Natural killer cell (primary cell): ENCODE data around the gene PTPRN2. TPM values are rescaled to one million over a fixed set of nuclear protein-coding genes. Genes with fewer than 3 reads are reported as not detected.

Experiments used
- ATAC-seq, 3 donors: fragments of 150-1000 bp in 2 of 3; fragments of 200-7000 bp in 1 of 3; cut with Tn5 transposase; 1 replicate in 1 of 3; 2 replicates in 2 of 3; pipeline ENCODE4 v1.10.0; 2021; ENCODE audit warnings: mild to moderate bottlenecking in 2 of 3, moderate library complexity in 2 of 3
- DNase-seq, 2 donors: peaks; one replicate each; pipeline versions ENCODE4 v3.0.0 to v3.0.0-alpha.2; 2013 to 2021; ENCODE audit warnings: mixed read lengths in 1 of 2
- H3K27ac ChIP-seq: one replicate; pipeline ENCODE4 v1.5.1; 2013; ENCODE audit warnings: mild to moderate bottlenecking, low read length
- H3K27me3 ChIP-seq: one replicate; pipeline ENCODE4 v1.6.1; 2013; ENCODE audit warnings: low read length; ENCODE audit not compliant: control insufficient read depth, insufficient read depth
- H3K36me3 ChIP-seq: one replicate; pipeline ENCODE4 v1.6.1; 2013; ENCODE audit warnings: low read length; ENCODE audit not compliant: control insufficient read depth, insufficient read depth
- H3K4me1 ChIP-seq: one replicate; pipeline ENCODE4 v1.6.1; 2013; ENCODE audit warnings: low read length; ENCODE audit not compliant: control insufficient read depth, insufficient read depth
- H3K4me3 ChIP-seq: one replicate; pipeline ENCODE4 v1.5.1; 2013; ENCODE audit warnings: low read length
- H3K9me3 ChIP-seq: one replicate; pipeline ENCODE4 v1.6.1; 2013; ENCODE audit warnings: low read length; ENCODE audit not compliant: control insufficient read depth, insufficient read depth
- H3K27ac Mint-ChIP-seq, 2 donors: one replicate each; pipeline ENCODE4 v1.8.0; 2022; ENCODE audit warnings: mild to moderate bottlenecking in 2 of 2, mixed read lengths in 2 of 2, moderate library complexity in 1 of 2
- H3K27me3 Mint-ChIP-seq, 2 donors: one replicate each; pipeline ENCODE4 v1.8.0; 2022; ENCODE audit warnings: low read depth in 2 of 2, mixed read lengths in 2 of 2
- H3K36me3 Mint-ChIP-seq: one replicate; pipeline ENCODE4 v1.8.0; 2022; ENCODE audit warnings: mixed read lengths
- H3K4me1 Mint-ChIP-seq, 2 donors: one replicate each; pipeline ENCODE4 v1.8.0; 2022; ENCODE audit warnings: mixed read lengths in 2 of 2
- H3K4me3 Mint-ChIP-seq: one replicate; pipeline ENCODE4 v1.8.0; 2022; ENCODE audit warnings: mild to moderate bottlenecking, moderate library complexity, mixed read lengths
- H3K9me3 Mint-ChIP-seq, 2 donors: one replicate each; pipeline ENCODE4 v1.8.0; 2022; ENCODE audit warnings: mixed read lengths in 2 of 2
- WGBS: methylation state at CpG from one replicate; pipeline ENCODE4 v1.1.7; 2013; ENCODE audit warnings: missing lambda C conversion rate; ENCODE audit not compliant: insufficient coverage; 5-methylcytosine and 5-hydroxymethylcytosine counted together
- intact Hi-C: fragments of 100-400 bp; cut with micrococcal nuclease; formaldehyde crosslinking; loops from one replicate; pipeline ENCODE4 v1.14.2; 2022
- total RNA-seq, 4 donors: library from RNA; stranded (reverse); fragments of 120-200 nt in 1 of 4; gene quantifications; one replicate each; pipeline versions ENCODE4 v1.2.3 to v1.2.4, GENCODE V29; 2013 to 2022
- TF ChIP-seq, protein P1 (sequence below): fragments of 200-600 bp; IDR thresholded peaks from one replicate; pipeline ENCODE4 v1.8.0; 2022; ENCODE audit warnings: antibody characterized with exemption

Gene PTPRN2
- total RNA-seq, 3 donors from 2014 or later (not counting 1 experiment from before 2014, with no cell fraction given): 1.3 to 2.5 (median 1.9) TPM

DNA sequence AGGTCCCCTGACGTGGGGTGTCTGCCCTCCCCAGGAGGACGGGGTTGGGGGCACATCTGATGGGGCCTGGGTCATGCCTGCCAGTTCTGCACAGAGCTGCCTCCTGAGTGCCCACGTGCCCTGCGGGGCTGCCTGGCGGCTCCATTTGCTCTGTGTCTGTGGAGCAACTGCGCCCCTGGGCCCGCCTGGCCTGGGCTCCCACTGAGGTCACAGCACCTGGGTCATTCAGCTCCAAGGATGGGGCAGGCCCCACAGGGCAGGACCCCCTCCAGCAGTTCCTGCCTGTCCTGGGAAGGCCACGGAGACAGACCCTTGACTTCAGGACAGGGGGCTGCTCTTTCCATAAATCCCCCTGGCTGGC is 590.6 kb downstream of the PTPRN2 start:
- H3K9me3 ChIP-seq: no peaks in the 10 kb centered on the region
- H3K27ac Mint-ChIP-seq: no peak overlapping the region
- no peak overlapping the region for H3K4me3 ChIP-seq
- TF ChIP-seq, protein P1, sequence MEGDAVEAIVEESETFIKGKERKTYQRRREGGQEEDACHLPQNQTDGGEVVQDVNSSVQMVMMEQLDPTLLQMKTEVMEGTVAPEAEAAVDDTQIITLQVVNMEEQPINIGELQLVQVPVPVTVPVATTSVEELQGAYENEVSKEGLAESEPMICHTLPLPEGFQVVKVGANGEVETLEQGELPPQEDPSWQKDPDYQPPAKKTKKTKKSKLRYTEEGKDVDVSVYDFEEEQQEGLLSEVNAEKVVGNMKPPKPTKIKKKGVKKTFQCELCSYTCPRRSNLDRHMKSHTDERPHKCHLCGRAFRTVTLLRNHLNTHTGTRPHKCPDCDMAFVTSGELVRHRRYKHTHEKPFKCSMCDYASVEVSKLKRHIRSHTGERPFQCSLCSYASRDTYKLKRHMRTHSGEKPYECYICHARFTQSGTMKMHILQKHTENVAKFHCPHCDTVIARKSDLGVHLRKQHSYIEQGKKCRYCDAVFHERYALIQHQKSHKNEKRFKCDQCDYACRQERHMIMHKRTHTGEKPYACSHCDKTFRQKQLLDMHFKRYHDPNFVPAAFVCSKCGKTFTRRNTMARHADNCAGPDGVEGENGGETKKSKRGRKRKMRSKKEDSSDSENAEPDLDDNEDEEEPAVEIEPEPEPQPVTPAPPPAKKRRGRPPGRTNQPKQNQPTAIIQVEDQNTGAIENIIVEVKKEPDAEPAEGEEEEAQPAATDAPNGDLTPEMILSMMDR: no peak
- H3K27ac ChIP-seq: no peak overlapping the region
- H3K9me3 Mint-ChIP-seq: no peaks in the 10 kb centered on the region
- no peaks in the 10 kb centered on the region for H3K27me3 Mint-ChIP-seq
- no peaks in the 10 kb centered on the region for H3K36me3 ChIP-seq
- no peaks in the 10 kb centered on the region for H3K27me3 ChIP-seq
- H3K36me3 Mint-ChIP-seq: no peaks in the 10 kb centered on the region
- ATAC-seq: no peak
- 87% methylated on average over 8 of the region's 8 CpGs for WGBS
- DNase-seq: no peak
- intact Hi-C loops: no loop called here
- H3K4me3 Mint-ChIP-seq: no peak overlapping the region
- no peaks in the 10 kb centered on the region for H3K4me1 Mint-ChIP-seq
- H3K4me1 ChIP-seq: no peaks in the 10 kb centered on the region

DNA sequence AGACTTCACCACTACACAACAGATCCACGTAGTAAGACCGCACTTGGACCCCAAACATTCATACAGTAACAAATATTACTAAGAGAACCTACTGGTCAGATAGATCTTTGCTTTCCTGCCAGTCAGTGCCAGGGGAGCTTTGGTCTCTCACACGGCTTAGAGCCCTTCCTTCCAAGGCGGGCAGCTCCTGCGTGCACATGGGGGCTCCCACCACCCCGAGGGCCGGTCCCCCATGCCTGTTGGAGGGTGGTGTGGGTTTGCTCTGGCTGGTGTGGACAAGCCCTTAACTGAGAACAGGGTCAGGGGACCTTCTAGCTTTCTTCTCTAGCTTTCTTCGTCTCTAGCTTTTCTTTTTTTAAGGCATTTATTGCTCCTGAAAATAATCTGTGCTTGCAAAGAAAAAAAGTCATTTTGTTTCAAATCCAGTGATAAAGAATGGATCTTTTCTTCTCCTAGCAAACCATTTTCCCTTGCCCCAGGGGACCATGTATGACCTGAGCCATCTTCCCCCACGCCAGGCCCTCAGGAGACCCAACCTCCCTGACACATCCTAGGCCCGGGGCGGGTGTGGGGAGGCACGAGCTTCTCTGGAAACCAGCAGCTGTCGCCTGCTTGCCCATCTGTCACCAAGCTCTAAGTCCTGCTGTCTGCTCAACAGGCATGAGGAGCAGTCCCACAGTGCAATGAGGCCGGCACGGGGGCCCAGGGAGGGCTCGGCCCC is 591.1 kb downstream of the PTPRN2 start:
- H3K27ac ChIP-seq: no peak overlapping the region
- H3K4me1 Mint-ChIP-seq: no peaks in the 10 kb centered on the region
- no peaks in the 10 kb centered on the region for H3K27me3 Mint-ChIP-seq
- H3K36me3 ChIP-seq: no peaks in the 10 kb centered on the region
- H3K4me1 ChIP-seq: no peaks in the 10 kb centered on the region
- no peaks in the 10 kb centered on the region for H3K36me3 Mint-ChIP-seq
- no peaks in the 10 kb centered on the region for H3K9me3 ChIP-seq
- ATAC-seq (no peak), DNase-seq (no peak)
- no peak overlapping the region for H3K4me3 Mint-ChIP-seq
- no peaks in the 10 kb centered on the region for H3K27me3 ChIP-seq
- no peaks in the 10 kb centered on the region for H3K9me3 Mint-ChIP-seq
- WGBS: 89% methylated on average over 16 of the region's 16 CpGs
- TF ChIP-seq, protein P1: no peak
- H3K4me3 ChIP-seq: no peak overlapping the region
- intact Hi-C loops: no loop called here
- no peak overlapping the region for H3K27ac Mint-ChIP-seq

DNA sequence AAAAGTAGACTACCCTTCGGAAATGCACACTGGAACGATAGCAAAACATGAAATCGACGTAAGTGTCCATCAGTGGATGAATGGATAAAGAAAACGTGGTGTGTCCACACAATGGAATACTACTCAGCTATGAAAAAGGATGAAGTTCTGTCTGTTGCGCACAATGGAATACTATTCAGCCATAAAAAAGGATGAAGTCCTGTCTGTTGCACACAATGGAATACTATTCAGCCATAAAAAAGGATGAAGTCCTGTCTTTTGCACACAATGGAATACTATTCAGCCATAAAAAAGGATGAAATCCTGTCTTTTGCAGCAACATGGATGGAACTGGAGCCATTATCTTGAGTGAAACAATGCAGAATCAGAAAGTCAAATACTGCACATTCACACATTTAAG is 591.8 kb downstream of the PTPRN2 start:
- Mint-ChIP-seq H3K36me3 (no peaks in the 10 kb centered on the region), H3K27me3 (no peaks in the 10 kb centered on the region), H3K4me3 (no peak overlapping the region), H3K4me1 (no peaks in the 10 kb centered on the region), H3K27ac (no peak overlapping the region), H3K9me3 (no peaks in the 10 kb centered on the region)
- Histone ChIP-seq H3K36me3 (no peaks in the 10 kb centered on the region), H3K27ac (no peak overlapping the region), H3K27me3 (no peaks in the 10 kb centered on the region), H3K4me3 (no peak overlapping the region), H3K9me3 (no peaks in the 10 kb centered on the region), H3K4me1 (no peaks in the 10 kb centered on the region)
- ATAC-seq: no peak
- intact Hi-C loops: no loop called here
- TF ChIP-seq, protein P1: no peak
- no peak for DNase-seq
- WGBS: 97% methylated on average over 6 of the region's 6 CpGs

DNA sequence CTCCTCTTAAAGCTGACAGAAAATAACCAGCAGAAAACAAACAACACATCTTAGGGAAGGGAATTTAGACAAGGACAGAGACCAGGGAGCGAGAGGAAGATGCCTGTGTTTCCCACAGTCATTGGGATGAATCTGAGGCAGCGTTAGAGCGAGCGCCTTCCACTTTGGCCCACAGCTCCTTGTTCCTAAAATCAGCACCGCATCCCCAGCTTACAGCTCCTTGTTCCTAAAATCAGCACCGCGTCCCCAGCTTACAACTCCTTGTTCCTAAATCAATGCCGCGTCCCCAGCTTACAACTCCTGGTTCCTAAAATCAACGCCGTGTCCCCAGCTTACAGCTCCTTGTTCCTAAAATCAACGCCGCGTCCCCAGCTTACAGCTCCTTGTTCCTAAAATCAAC is 593.3 kb downstream of the PTPRN2 start:
- H3K4me3 Mint-ChIP-seq: no peak overlapping the region
- no peak for ATAC-seq
- H3K27me3 ChIP-seq: no peaks in the 10 kb centered on the region
- H3K9me3 Mint-ChIP-seq: no peaks in the 10 kb centered on the region
- DNase-seq: no peak
- no peaks in the 10 kb centered on the region for H3K4me1 ChIP-seq
- H3K4me1 Mint-ChIP-seq: no peaks in the 10 kb centered on the region
- intact Hi-C loops: no loop called here
- no peaks in the 10 kb centered on the region for H3K36me3 Mint-ChIP-seq
- no peaks in the 10 kb centered on the region for H3K36me3 ChIP-seq
- 83% methylated on average over 11 of the region's 14 CpGs for WGBS
- no peak overlapping the region for H3K27ac Mint-ChIP-seq
- H3K4me3 ChIP-seq: no peak overlapping the region
- H3K27ac ChIP-seq: no peak overlapping the region
- H3K27me3 Mint-ChIP-seq: no peaks in the 10 kb centered on the region
- H3K9me3 ChIP-seq: no peaks in the 10 kb centered on the region
- TF ChIP-seq, protein P1: no peak
